GM06990 (cell line): Measurements from ENCODE around the gene ZSCAN20.

Experiments
- DNase-seq: peaks from one replicate; pipeline ENCODE4 v3.0.0-alpha.2; 2011; ENCODE audit not compliant: insufficient read length; ENCODE audit errors: extremely low read depth
- H3K27me3 ChIP-seq: replicated peaks from 2 replicates; pipeline ENCODE4 v1.6.0; 2011; ENCODE audit warnings: low read length; ENCODE audit not compliant: control insufficient read depth, insufficient read depth
- H3K36me3 ChIP-seq: 2 replicates; pipeline ENCODE4 v1.5.1; 2011; ENCODE audit warnings: low read length; ENCODE audit not compliant: control insufficient read depth, insufficient read depth
- H3K4me3 ChIP-seq: replicated peaks from 2 replicates; pipeline ENCODE4 v1.5.1; 2011; ENCODE audit warnings: low read depth, mild to moderate bottlenecking, control low read depth, low read length
- TF ChIP-seq, protein P1 (sequence below): IDR thresholded peaks from 2 replicates; pipeline ENCODE4 v1.5.1; 2011; ENCODE audit warnings: low read length, control low read depth, mild to moderate bottlenecking, inconsistent platforms; ENCODE audit not compliant: insufficient read depth, poor library complexity, severe bottlenecking

ZSCAN20 gene

GRCh38 chr1:33472269-33472980, at the start of gene ZSCAN20:
Gene ZSCAN20 (plus strand): TSS chr1:33472645. CDS start chr1:33479289, 6,644 bp downstream.
- TF ChIP-seq, protein P1, sequence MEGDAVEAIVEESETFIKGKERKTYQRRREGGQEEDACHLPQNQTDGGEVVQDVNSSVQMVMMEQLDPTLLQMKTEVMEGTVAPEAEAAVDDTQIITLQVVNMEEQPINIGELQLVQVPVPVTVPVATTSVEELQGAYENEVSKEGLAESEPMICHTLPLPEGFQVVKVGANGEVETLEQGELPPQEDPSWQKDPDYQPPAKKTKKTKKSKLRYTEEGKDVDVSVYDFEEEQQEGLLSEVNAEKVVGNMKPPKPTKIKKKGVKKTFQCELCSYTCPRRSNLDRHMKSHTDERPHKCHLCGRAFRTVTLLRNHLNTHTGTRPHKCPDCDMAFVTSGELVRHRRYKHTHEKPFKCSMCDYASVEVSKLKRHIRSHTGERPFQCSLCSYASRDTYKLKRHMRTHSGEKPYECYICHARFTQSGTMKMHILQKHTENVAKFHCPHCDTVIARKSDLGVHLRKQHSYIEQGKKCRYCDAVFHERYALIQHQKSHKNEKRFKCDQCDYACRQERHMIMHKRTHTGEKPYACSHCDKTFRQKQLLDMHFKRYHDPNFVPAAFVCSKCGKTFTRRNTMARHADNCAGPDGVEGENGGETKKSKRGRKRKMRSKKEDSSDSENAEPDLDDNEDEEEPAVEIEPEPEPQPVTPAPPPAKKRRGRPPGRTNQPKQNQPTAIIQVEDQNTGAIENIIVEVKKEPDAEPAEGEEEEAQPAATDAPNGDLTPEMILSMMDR = no peak
- peak; percentile 99 for DNase-seq
- Histone ChIP-seq H3K4me3 (peak within 1 kb of the TSS; percentile 86), H3K36me3 (no peaks in the 10 kb centered on the region), H3K27me3 (no peaks in the 10 kb centered on the region)

GRCh38 chr1:33424205-33424604, 48.2 kb upstream of the ZSCAN20 start:
- TF ChIP-seq, protein P1 = no peak
- Histone ChIP-seq H3K27me3 (no peaks in the 10 kb centered on the region), H3K4me3 (no peak overlapping the region), H3K36me3 (no peaks in the 10 kb centered on the region)
- DNase-seq = no peak

GRCh38 chr1:33424610-33425009, 47.8 kb upstream of the ZSCAN20 start:
- DNase-seq = no peak
- no peak overlapping the region for H3K4me3 ChIP-seq
- no peaks in the 10 kb centered on the region for H3K36me3 ChIP-seq
- TF ChIP-seq, protein P1 = no peak
- H3K27me3 ChIP-seq = no peaks in the 10 kb centered on the region

DNA sequence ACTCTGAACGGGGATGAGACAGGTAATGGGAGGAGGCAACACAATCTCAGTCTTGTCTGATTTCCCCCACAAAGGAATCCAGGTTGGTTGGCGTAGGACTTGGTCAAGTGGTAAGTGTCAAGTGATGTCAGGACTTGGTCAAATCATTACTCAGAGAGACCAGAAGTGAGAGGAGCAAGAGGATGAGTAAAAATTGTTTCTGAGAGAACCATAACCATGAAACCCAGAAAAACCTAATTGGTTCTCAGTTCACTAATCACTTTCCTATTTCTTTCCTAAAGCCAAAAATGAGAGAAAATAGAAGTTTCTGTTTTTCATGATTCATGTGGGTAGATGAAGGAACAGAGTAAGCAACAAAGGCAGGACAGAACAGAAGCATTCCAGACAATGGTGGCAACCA, 46.5 kb upstream of the ZSCAN20 start:
- no peaks in the 10 kb centered on the region for H3K36me3 ChIP-seq
- H3K4me3 ChIP-seq = no peak overlapping the region
- TF ChIP-seq, protein P1 = no peak
- H3K27me3 ChIP-seq = no peaks in the 10 kb centered on the region
- DNase-seq = peak; percentile 50

GRCh38 chr1:33426916-33427315, 45.5 kb upstream of the ZSCAN20 start:
- no peak overlapping the region for H3K4me3 ChIP-seq
- TF ChIP-seq, protein P1 = no peak
- DNase-seq = no peak
- H3K36me3 ChIP-seq = no peaks in the 10 kb centered on the region
- H3K27me3 ChIP-seq = no peaks in the 10 kb centered on the region
